Measurements from ENCODE around the gene TNNT2. TPM values are rescaled to one million over a fixed set of nuclear protein-coding genes. Genes with fewer than 3 reads are reported as not detected.
A peak's percentile ranks its signal among the peaks of the same experiment; 100 is the strongest.

Gene TNNT2
- total and polyA plus RNA-seq, 2 of the 4 experiments (the other 2 are of a cell fraction), result 0.18 to 1.2 TPM

DNA sequence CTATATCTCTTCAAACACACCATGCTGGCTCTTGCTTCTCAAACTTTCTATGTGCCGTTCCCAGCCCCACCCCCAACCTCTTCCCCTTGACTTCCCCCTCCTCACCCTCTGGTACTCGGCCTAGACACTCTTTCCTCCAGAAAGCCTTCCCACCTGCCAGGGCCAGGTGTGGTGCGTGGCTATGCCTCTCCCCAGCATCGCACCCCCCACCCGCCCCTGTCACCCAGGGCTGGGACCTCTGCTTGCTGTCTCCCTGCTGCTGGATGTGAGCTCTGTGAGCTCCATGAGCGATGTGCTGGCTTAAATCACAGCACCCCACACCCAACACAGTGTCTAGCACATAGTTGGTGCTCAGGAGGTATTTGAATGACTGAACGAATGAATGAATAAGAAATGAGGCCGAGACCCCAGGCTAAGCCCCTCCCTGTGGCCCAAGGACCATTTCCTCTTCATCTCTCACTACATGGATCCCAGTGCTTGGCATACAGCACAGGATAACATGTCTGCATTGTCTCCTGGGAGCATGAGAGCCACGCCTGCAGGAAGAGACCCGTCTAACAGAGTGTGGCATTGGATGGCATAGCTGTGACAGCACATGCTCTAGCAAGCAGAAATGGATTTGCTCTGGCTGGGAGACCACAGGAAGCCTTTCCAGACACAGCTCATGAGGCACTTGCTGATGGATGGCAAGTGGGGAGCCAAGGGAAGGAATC, 19.7 kb downstream of the TNNT2 start:
- POLR2A ChIA-PET (ENCODE audit: unreplicated experiment), result no interaction called here
- dilution Hi-C loops (cut with HindIII; ENCODE audit: low sequenced_read_pairs, unreplicated experiment), result no loop called here

More for the DNA sequence above, 19.7 kb downstream of the TNNT2 start:
- no TSS peak for BruUV-seq (replicated peaks)
- no peak overlapping the region for H3K4me3 ChIP-seq (ENCODE audit: insufficient read depth, low read depth, low read length)
- H4K20me1 ChIP-seq (ENCODE audit: insufficient read depth, low read length), result no peaks in the 10 kb centered on the region; the same call in 1 of the 2 replicates
- no peak overlapping the region for H2BK20ac ChIP-seq (ENCODE audit: low read depth, low read length)
- no peaks in the 10 kb centered on the region for H3K9me1 ChIP-seq (ENCODE audit: insufficient read depth, low read length)
- peaks cover 76% of the 10 kb centered on the region for H3K27me3 ChIP-seq (ENCODE audit: control insufficient read depth, insufficient read depth, low read length)
- DNase-seq, result no peak
- no peak overlapping the region for H2AFZ ChIP-seq (replicated peaks; ENCODE audit: low read length, poor library complexity)
- no peak overlapping the region for H2BK15ac ChIP-seq (ENCODE audit: low read depth, low read length)
- H4K5ac ChIP-seq (ENCODE audit: low read depth, low read length), result no peak overlapping the region
- no peaks in the 10 kb centered on the region for H3K79me1 ChIP-seq (ENCODE audit: low read depth in 1 of 2, low read length in 2 of 2)
- H3K9me3 ChIP-seq (ENCODE audit: control insufficient read depth, insufficient read depth, low read length), result no peaks in the 10 kb centered on the region
- intact Hi-C loops (cut with micrococcal nuclease) (no loop called here), in situ Hi-C loops (cut with MboI; ENCODE audit: low sequenced_read_pairs) (no loop called here)
- no peak overlapping the region for H3K4ac ChIP-seq (ENCODE audit: low read depth, low read length)
- H4K8ac ChIP-seq (ENCODE audit: low read depth in 2 of 2, low read length in 2 of 2), result no peak overlapping the region
- ATAC-seq (ENCODE audit: low read depth), result no peak
- no peaks in the 10 kb centered on the region for H3K36me3 ChIP-seq (ENCODE audit: control insufficient read depth, insufficient read depth, low read length)
- no peak overlapping the region for H3K23ac ChIP-seq (ENCODE audit: low read depth, low read length)
- H3K4me2 ChIP-seq (ENCODE audit: low read depth, low read length), result no peak overlapping the region
- no peak overlapping the region for H2AK5ac ChIP-seq (ENCODE audit: low read depth, low read length)
- no peak overlapping the region for H4K91ac ChIP-seq (ENCODE audit: insufficient read depth, low read depth, low read length)
- 27% methylated on average over 2 of the region's 10 CpGs; no CpG with 5 or more reads in 1 of the 2 experiments for WGBS, 2 experiments (ENCODE audit: extremely low coverage in 2 of 2, insufficient read length in 1 of 2)
- no peaks in the 10 kb centered on the region for H3K4me1 ChIP-seq (ENCODE audit: control insufficient read depth, insufficient read depth, low read length)
- no peak overlapping the region for H3K27ac ChIP-seq (ENCODE audit: insufficient read depth, low read length)
- CTCF ChIA-PET, result no interaction called here
- no peak overlapping the region for H2BK5ac ChIP-seq (ENCODE audit: low read depth, low read length, poor library complexity, severe bottlenecking)
- peak overlapping the region; percentile 42 for H2AK9ac ChIP-seq (replicated peaks; ENCODE audit: low read depth, low read length, poor library complexity)
- H3K18ac ChIP-seq (ENCODE audit: low read depth, low read length), result no peak overlapping the region
- no peak overlapping the region for H2BK120ac ChIP-seq (ENCODE audit: low read depth, low read length)
- no peak overlapping the region for H3K14ac ChIP-seq (replicated peaks; ENCODE audit: low read depth, low read length)
- TF ChIP-seq POLR2A (IDR thresholded peaks at IDR 0.05; ENCODE audit: low read depth, low read length) (no peak), RCOR1 (IDR thresholded peaks at IDR 0.05; ENCODE audit: insufficient replicate concordance, low read length) (no peak), NFE2L2 (IDR thresholded peaks at IDR 0.05; ENCODE audit: low read depth, low read length) (no peak), BHLHE40 (IDR thresholded peaks at IDR 0.05; ENCODE audit: low read depth, low read length) (no peak), RFX5 (IDR thresholded peaks at IDR 0.05; ENCODE audit: low read depth, low read length) (no peak), MAZ (IDR thresholded peaks at IDR 0.05; ENCODE audit: borderline replicate concordance, low read depth, low read length) (no peak), MXI1 (IDR thresholded peaks at IDR 0.05; ENCODE audit: borderline replicate concordance, low read depth, low read length) (no peak), RAD21 (IDR thresholded peaks at IDR 0.05; ENCODE audit: low read length) (no peak), SMC3 (IDR thresholded peaks at IDR 0.05; ENCODE audit: low read depth, low read length) (no peak), CHD1 (IDR thresholded peaks at IDR 0.05; ENCODE audit: low read depth, low read length) (no peak), CEBPB (IDR thresholded peaks at IDR 0.05; ENCODE audit: low read depth, low read length) (no peak), FOS (IDR thresholded peaks at IDR 0.05; ENCODE audit: low read depth, low read length) (no peak), MAFK (IDR thresholded peaks at IDR 0.05; ENCODE audit: low read depth, low read length) (no peak)
- TF ChIP-seq, protein P1, sequence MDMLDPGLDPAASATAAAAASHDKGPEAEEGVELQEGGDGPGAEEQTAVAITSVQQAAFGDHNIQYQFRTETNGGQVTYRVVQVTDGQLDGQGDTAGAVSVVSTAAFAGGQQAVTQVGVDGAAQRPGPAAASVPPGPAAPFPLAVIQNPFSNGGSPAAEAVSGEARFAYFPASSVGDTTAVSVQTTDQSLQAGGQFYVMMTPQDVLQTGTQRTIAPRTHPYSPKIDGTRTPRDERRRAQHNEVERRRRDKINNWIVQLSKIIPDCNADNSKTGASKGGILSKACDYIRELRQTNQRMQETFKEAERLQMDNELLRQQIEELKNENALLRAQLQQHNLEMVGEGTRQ (IDR thresholded peaks at IDR 0.05; ENCODE audit: low read depth, low read length), result no peak
- TF ChIP-seq, protein P2, sequence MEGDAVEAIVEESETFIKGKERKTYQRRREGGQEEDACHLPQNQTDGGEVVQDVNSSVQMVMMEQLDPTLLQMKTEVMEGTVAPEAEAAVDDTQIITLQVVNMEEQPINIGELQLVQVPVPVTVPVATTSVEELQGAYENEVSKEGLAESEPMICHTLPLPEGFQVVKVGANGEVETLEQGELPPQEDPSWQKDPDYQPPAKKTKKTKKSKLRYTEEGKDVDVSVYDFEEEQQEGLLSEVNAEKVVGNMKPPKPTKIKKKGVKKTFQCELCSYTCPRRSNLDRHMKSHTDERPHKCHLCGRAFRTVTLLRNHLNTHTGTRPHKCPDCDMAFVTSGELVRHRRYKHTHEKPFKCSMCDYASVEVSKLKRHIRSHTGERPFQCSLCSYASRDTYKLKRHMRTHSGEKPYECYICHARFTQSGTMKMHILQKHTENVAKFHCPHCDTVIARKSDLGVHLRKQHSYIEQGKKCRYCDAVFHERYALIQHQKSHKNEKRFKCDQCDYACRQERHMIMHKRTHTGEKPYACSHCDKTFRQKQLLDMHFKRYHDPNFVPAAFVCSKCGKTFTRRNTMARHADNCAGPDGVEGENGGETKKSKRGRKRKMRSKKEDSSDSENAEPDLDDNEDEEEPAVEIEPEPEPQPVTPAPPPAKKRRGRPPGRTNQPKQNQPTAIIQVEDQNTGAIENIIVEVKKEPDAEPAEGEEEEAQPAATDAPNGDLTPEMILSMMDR (conservative IDR thresholded peaks at IDR 0.05; ENCODE audit: low read depth, low read length), result no peak
- TF ChIP-seq, protein P3, sequence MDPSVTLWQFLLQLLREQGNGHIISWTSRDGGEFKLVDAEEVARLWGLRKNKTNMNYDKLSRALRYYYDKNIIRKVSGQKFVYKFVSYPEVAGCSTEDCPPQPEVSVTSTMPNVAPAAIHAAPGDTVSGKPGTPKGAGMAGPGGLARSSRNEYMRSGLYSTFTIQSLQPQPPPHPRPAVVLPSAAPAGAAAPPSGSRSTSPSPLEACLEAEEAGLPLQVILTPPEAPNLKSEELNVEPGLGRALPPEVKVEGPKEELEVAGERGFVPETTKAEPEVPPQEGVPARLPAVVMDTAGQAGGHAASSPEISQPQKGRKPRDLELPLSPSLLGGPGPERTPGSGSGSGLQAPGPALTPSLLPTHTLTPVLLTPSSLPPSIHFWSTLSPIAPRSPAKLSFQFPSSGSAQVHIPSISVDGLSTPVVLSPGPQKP (IDR thresholded peaks at IDR 0.05; ENCODE audit: borderline replicate concordance, low read depth, low read length), result no peak
- H3K9ac ChIP-seq (ENCODE audit: low read depth, low read length), result no peak overlapping the region
- no peak overlapping the region for H3K56ac ChIP-seq (ENCODE audit: extremely low read depth, insufficient read depth, low read length)

Data from IMR-90 (cell line).